HCT116 (cell line): ENCODE measurements around the gene CSRP1. TPM values are rescaled to one million over a fixed set of nuclear protein-coding genes. Genes with fewer than 3 reads are reported as not detected.
A peak's percentile ranks its signal among the peaks of the same experiment; 100 is the strongest.

Experiments used
- ATAC-seq: fragments of 200-7000 bp; cut with Tn5 transposase; 2 replicates; pipeline ENCODE4 v1.9.1; 2020; ENCODE audit warnings: mild to moderate bottlenecking, moderate library complexity
- BruUV-seq: library from RNA; stranded (reverse); fragments of 400-500 nt; replicated peaks from 2 replicates; lab custom pipeline; 2021; lab: Mats Ljungman, UMichigan
- CTCF ChIA-PET: fragments of 300-600 bp; sonication (Branson Sonifier 250); formaldehyde crosslinking; loops from one replicate; lab custom pipeline; 2021; ENCODE audit warnings: antibody characterized with exemption; lab: Charles Lee
- POLR2A ChIA-PET: fragments of 300-600, 350-600 bp; sonication (Branson Sonifier 250); formaldehyde crosslinking; loops from one replicate; lab custom pipeline; 2021; ENCODE audit warnings: antibody characterized with exemption; lab: Charles Lee
- RAD21 ChIA-PET, 2 experiments: fragments of 300-600 bp; sonication (Branson Sonifier 250); formaldehyde crosslinking; loops; one replicate each; lab custom pipeline; 2023; ENCODE audit warnings: low total read pairs in 2 of 2; ENCODE audit not compliant: uncharacterized antibody in 2 of 2, unreplicated experiment in 2 of 2, low non-redundant PET in 1 of 2; lab: Charles Lee
- DNase-seq: peaks from one replicate; pipeline ENCODE4 v3.0.0-alpha.2; 2010; ENCODE audit warnings: low read depth, low spot score
- H2AFZ ChIP-seq: fragments of 200-600 bp; shearing (Covaris generic), sonication (generic); 2 replicates; pipeline ENCODE4 v1.6.1; 2017; ENCODE audit warnings: low read depth, mixed run types, mixed read lengths, antibody characterized with exemption, low read length; ENCODE audit not compliant: poor library complexity, severe bottlenecking
- H3K27ac ChIP-seq: 2 replicates; pipeline ENCODE4 v1.5.1; 2012; ENCODE audit warnings: low read depth, low read length
- H3K27me3 ChIP-seq: fragments of 200-600 bp; sonication (generic); 2 replicates; pipeline ENCODE4 v1.6.1; 2016; ENCODE audit warnings: mixed run types, low read length, mixed read lengths; ENCODE audit not compliant: insufficient read depth
- H3K36me3 ChIP-seq, 2 experiments: fragments of 200-500 bp in 1 of 2; fragments of 200-600 bp in 1 of 2; sonication (Bioruptor generic) in 1 of 2; sonication (generic) in 1 of 2; 2 replicates each; pipeline versions ENCODE4 v1.5.1 to v1.6.1; 2014 to 2016; ENCODE audit warnings: low read length in 2 of 2, inconsistent platforms in 1 of 2, mixed read lengths in 1 of 2, mixed run types in 1 of 2; ENCODE audit not compliant: insufficient read depth in 2 of 2, control insufficient read depth in 1 of 2
- H3K4me1 ChIP-seq, 2 experiments: fragments of 200-600 bp in 1 of 2; sonication (generic) in 1 of 2; 2 replicates each; pipeline versions ENCODE4 v1.5.1 to v1.6.1; 2012 to 2017; ENCODE audit warnings: low read length in 2 of 2, inconsistent platforms in 1 of 2, mild to moderate bottlenecking in 1 of 2, mixed read lengths in 1 of 2, mixed run types in 1 of 2, moderate library complexity in 1 of 2; ENCODE audit not compliant: insufficient read depth in 2 of 2, control insufficient read depth in 1 of 2
- H3K4me2 ChIP-seq: fragments of 200-600 bp; sonication (generic); 2 replicates; pipeline ENCODE4 v1.6.1; 2017; ENCODE audit warnings: mixed run types, low read length, mixed read lengths
- H3K4me3 ChIP-seq, 2 experiments: fragments of 200-600 bp in 1 of 2; sonication (generic) in 1 of 2; replicated peaks in 1 of 2; 2 replicates each; pipeline ENCODE4 v1.5.1; 2011 to 2016; ENCODE audit warnings: low read length in 2 of 2, control low read depth in 1 of 2, low read depth in 1 of 2, mild to moderate bottlenecking in 1 of 2, mixed read lengths in 1 of 2, mixed run types in 1 of 2
- H3K79me2 ChIP-seq: fragments of 200-600 bp; sonication (generic); 2 replicates; pipeline ENCODE4 v1.6.1; 2017; ENCODE audit warnings: mild to moderate bottlenecking, mixed run types, low read length, moderate library complexity, mixed read lengths; ENCODE audit not compliant: insufficient read depth
- H3K9ac ChIP-seq: fragments of 200-600 bp; sonication (generic); 2 replicates; pipeline ENCODE4 v1.6.1; 2016; ENCODE audit warnings: low read length, mixed read lengths
- H3K9me2 ChIP-seq: fragments of 200-600 bp; sonication (generic), shearing (Covaris generic); 2 replicates; pipeline ENCODE4 v1.6.1; 2017; ENCODE audit warnings: mixed run types, mild to moderate bottlenecking, moderate library complexity; ENCODE audit not compliant: insufficient read depth
- H3K9me3 ChIP-seq, 2 experiments: fragments of 200-500 bp in 1 of 2; fragments of 200-600 bp in 1 of 2; sonication (Bioruptor generic) in 1 of 2; sonication (generic) in 1 of 2; 2 replicates each; pipeline ENCODE4 v1.6.1; 2014 to 2017; ENCODE audit warnings: low read length in 2 of 2, mixed read lengths in 2 of 2, inconsistent platforms in 1 of 2, low read depth in 1 of 2, mild to moderate bottlenecking in 1 of 2, mixed run types in 1 of 2, moderate library complexity in 1 of 2; ENCODE audit not compliant: control insufficient read depth in 1 of 2, insufficient read depth in 1 of 2
- H4K20me1 ChIP-seq: fragments of 200-600 bp; sonication (generic), shearing (Covaris generic); 2 replicates; pipeline ENCODE4 v1.6.1; 2017; ENCODE audit warnings: mixed run types, mild to moderate bottlenecking, moderate library complexity; ENCODE audit not compliant: insufficient read depth
- ATF3 ChIP-seq: IDR thresholded peaks from 2 replicates; pipeline ENCODE4 v1.6.1; 2012
- CBX3 ChIP-seq: IDR thresholded peaks from 2 replicates; pipeline ENCODE4 v1.6.1; 2012; ENCODE audit warnings: low read depth
- POLR2A ChIP-seq: IDR thresholded peaks from 2 replicates; pipeline ENCODE4 v1.7.0; 2011; ENCODE audit warnings: borderline replicate concordance; ENCODE audit not compliant: insufficient read depth, insufficient read length; ENCODE audit errors: extremely low read depth
- POLR2AphosphoS5 ChIP-seq: IDR thresholded peaks from 2 replicates; pipeline ENCODE4 v1.6.1; 2011; ENCODE audit warnings: mild to moderate bottlenecking, low read depth, low read length, moderate library complexity
- ZFX ChIP-seq: fragments of 450-650 bp; IDR thresholded peaks from 2 replicates; pipeline ENCODE4 v1.6.1; 2017
- intact Hi-C: fragments of 100-400 bp; cut with micrococcal nuclease; formaldehyde crosslinking; loops from 2 replicates; pipeline ENCODE4 v1.10.0; 2022
- total RNA-seq: library from RNA; stranded (reverse); gene quantifications from one replicate; pipeline ENCODE4 v1.2.1, GENCODE V29; 2021; ENCODE audit not compliant: unreplicated experiment

Gene CSRP1
- total RNA-seq, 1 experiment from 2014 or later, result 51.7 TPM

GRCh38 chr1:201461645-201462441 is 45.1 kb downstream of the CSRP1 start:
- RAD21 ChIA-PET, result interaction anchor here (0.5 to 1.4 kb wide), 3 partner anchors 10 to 26 kb away, joined by 4 read pairs; no protein-coding TSS in a partner anchor
- H3K4me1 ChIP-seq, result peaks cover 45 to 75% of the 10 kb centered on the region in 2 experiments
- peak overlapping the region; percentile 25 to 51 for H3K4me3 ChIP-seq
- intact Hi-C loops, result no loop called here
- peaks cover 2 to 13% of the 10 kb centered on the region in 2 experiments; a peak in 2 of 4 replicates for H3K36me3 ChIP-seq
- CTCF ChIA-PET, result interaction anchor here (1.2 to 4.2 kb wide), 5 partner anchors 7 to 51 kb away, joined by 3 to 35 read pairs (median 11); no protein-coding TSS in a partner anchor
- no peaks in the 10 kb centered on the region for H4K20me1 ChIP-seq
- TF ChIP-seq POLR2AphosphoS5 (peak; percentile 54), ZFX (0 out of 2 replicates have a peak, but pooled peaks have one; percentile 31), ATF3 (no peak), POLR2A (no peak), CBX3 (no peak)
- no TSS peak for BruUV-seq
- POLR2A ChIA-PET, result interaction anchor here (0.7 to 2.6 kb wide), 5 partner anchors 7 to 28 kb away, joined by 4 to 7 read pairs (median 6); partner anchors contain the start of gene PHLDA3
- H3K27ac ChIP-seq, result peak overlapping the region; percentile 95
- no peaks in the 10 kb centered on the region for H3K9me2 ChIP-seq
- H3K9ac ChIP-seq, result peak overlapping the region; percentile 64
- no peak overlapping the region for H2AFZ ChIP-seq
- no peaks in the 10 kb centered on the region for H3K27me3 ChIP-seq
- no peaks in the 10 kb centered on the region for H3K9me3 ChIP-seq
- DNase-seq, result peak; percentile 68
- H3K4me2 ChIP-seq, result peak overlapping the region; percentile 77
- H3K79me2 ChIP-seq, result peaks cover 10% of the 10 kb centered on the region; the same call in 1 of the 2 replicates
- ATAC-seq, result peak; percentile 75
